ENCODE measurements around the gene CRMP1.

Gene CRMP1

GRCh38 chr4:5796976-5797375 lies 95.9 kb downstream of the CRMP1 start:
- no peak for DNase-seq (ENCODE audit: low spot score)

- no peak for DNase-seq (ENCODE audit: low spot score)
Measured at GRCh38 chr4:5795580-5795979, 97.3 kb downstream of the CRMP1 start.

GRCh38 chr4:5793514-5793913 lies 99.4 kb downstream of the CRMP1 start:
- DNase-seq (ENCODE audit: low spot score), result no peak

- DNase-seq (ENCODE audit: low spot score), result no peak
Measured at GRCh38 chr4:5791654-5792053, 101.2 kb downstream of the CRMP1 start.

GRCh38 chr4:5790546-5790857 lies 102.4 kb downstream of the CRMP1 start:
- DNase-seq (ENCODE audit: low spot score), result no peak

- DNase-seq (ENCODE audit: low spot score), result no peak
Measured at GRCh38 chr4:5789141-5789540, 103.7 kb downstream of the CRMP1 start.

- no peak for DNase-seq (ENCODE audit: low spot score)
Measured at GRCh38 chr4:5788144-5788543, 104.7 kb downstream of the CRMP1 start.

GRCh38 chr4:5787311-5787710 lies 105.6 kb downstream of the CRMP1 start:
- no peak for DNase-seq (ENCODE audit: low spot score)

GRCh38 chr4:5785806-5786680 lies 106.8 kb downstream of the CRMP1 start:
- DNase-seq (ENCODE audit: low spot score), result no peak

GRCh38 chr4:5784960-5785611 lies 107.8 kb downstream of the CRMP1 start:
- DNase-seq (ENCODE audit: low spot score), result no peak

GRCh38 chr4:5784021-5784420 lies 108.9 kb downstream of the CRMP1 start:
- no peak for DNase-seq (ENCODE audit: low spot score)

GRCh38 chr4:5783486-5783885 lies 109.4 kb downstream of the CRMP1 start:
- no peak for DNase-seq (ENCODE audit: low spot score)

GRCh38 chr4:5782829-5783476 lies 109.9 kb downstream of the CRMP1 start:
- no peak for DNase-seq (ENCODE audit: low spot score)

GRCh38 chr4:5781691-5782090 lies 111.2 kb downstream of the CRMP1 start:
- DNase-seq (ENCODE audit: low spot score), result no peak

- peak; percentile 36 for DNase-seq (ENCODE audit: low spot score)
Measured at GRCh38 chr4:5780831-5781480, 111.9 kb downstream of the CRMP1 start.

- no peak for DNase-seq (ENCODE audit: low spot score)
Measured at GRCh38 chr4:5776510-5776909, 116.4 kb downstream of the CRMP1 start.

GRCh38 chr4:5774416-5775036 lies 118.4 kb downstream of the CRMP1 start:
- no peak for DNase-seq (ENCODE audit: low spot score)

- DNase-seq (ENCODE audit: low spot score), result peak; percentile 59
Measured at GRCh38 chr4:5773271-5773555, 119.7 kb downstream of the CRMP1 start.

- DNase-seq (ENCODE audit: low spot score), result no peak
Measured at GRCh38 chr4:5772528-5773270, 120.2 kb downstream of the CRMP1 start.

Measured in GM03348 (cell line).